Measurements from ENCODE around the gene VANGL2.

The VANGL2 gene

GRCh38 chr1:160429125-160429561 is 28.8 kb downstream of the VANGL2 start:
- H3K27ac ChIP-seq: no peak overlapping the region
- TF ChIP-seq ZFX (IDR thresholded peaks at IDR 0.05) (no peak), CTCF (conservative IDR thresholded peaks at IDR 0.05) (no peak)

GRCh38 chr1:160429702-160430535 is 29.6 kb downstream of the VANGL2 start:
- no peak for TF ChIP-seq ZFX (IDR thresholded peaks at IDR 0.05)
- TF ChIP-seq CTCF (conservative IDR thresholded peaks at IDR 0.05): no peak
- H3K27ac ChIP-seq: no peak overlapping the region

GRCh38 chr1:160431006-160431405 is 30.6 kb downstream of the VANGL2 start:
- H3K27ac ChIP-seq: no peak overlapping the region
- no peak for TF ChIP-seq ZFX (IDR thresholded peaks at IDR 0.05)
- no peak for TF ChIP-seq CTCF (conservative IDR thresholded peaks at IDR 0.05)

GRCh38 chr1:160431571-160431970 is 31.2 kb downstream of the VANGL2 start:
- TF ChIP-seq CTCF (conservative IDR thresholded peaks at IDR 0.05) (no peak), ZFX (IDR thresholded peaks at IDR 0.05) (no peak)
- H3K27ac ChIP-seq: no peak overlapping the region

GRCh38 chr1:160432371-160432786 is 32.0 kb downstream of the VANGL2 start:
- H3K27ac ChIP-seq: no peak overlapping the region
- TF ChIP-seq CTCF (conservative IDR thresholded peaks at IDR 0.05) (no peak), ZFX (IDR thresholded peaks at IDR 0.05) (no peak)

- no peak overlapping the region for H3K27ac ChIP-seq
- TF ChIP-seq CTCF (conservative IDR thresholded peaks at IDR 0.05): no peak
- no peak for TF ChIP-seq ZFX (IDR thresholded peaks at IDR 0.05)
Measured at GRCh38 chr1:160436966-160437365, 36.6 kb downstream of the VANGL2 start.

- H3K27ac ChIP-seq: no peak overlapping the region
Measured at GRCh38 chr1:160437432-160438316, 37.3 kb downstream of the VANGL2 start.

More at GRCh38 chr1:160437432-160438316, 37.3 kb downstream of the VANGL2 start:
- TF ChIP-seq ZFX (IDR thresholded peaks at IDR 0.05) (no peak), CTCF (conservative IDR thresholded peaks at IDR 0.05) (no peak)

All from C4-2B (cell line).